Duodenal mucosa (tissue), 2 donors: ENCODE data around the gene ZBTB49.
A peak's percentile ranks its signal among the peaks of the same experiment; 100 is the strongest.
"Not testable (repeated sequence)": the region's sequence is repeated elsewhere in the genome, so short reads cannot be mapped to it uniquely, and the experiment has no call there.

ENCODE experiments used
- H3K27ac ChIP-seq: one replicate; pipeline ENCODE4 v1.7.0; 2013; ENCODE audit warnings: low read depth, low read length
- H3K27me3 ChIP-seq, 2 donors: one replicate each; pipeline ENCODE4 v1.7.0; 2013; ENCODE audit warnings: low read length in 2 of 2, control low read depth in 1 of 2; ENCODE audit not compliant: insufficient read depth in 2 of 2, control insufficient read depth in 1 of 2
- H3K36me3 ChIP-seq, 2 donors: one replicate each; pipeline ENCODE4 v1.7.0; 2013; ENCODE audit warnings: low read length in 2 of 2, control low read depth in 1 of 2; ENCODE audit not compliant: insufficient read depth in 2 of 2, control insufficient read depth in 1 of 2
- H3K4me1 ChIP-seq, 2 donors: one replicate each; pipeline ENCODE4 v1.7.0; 2013; ENCODE audit warnings: low read length in 2 of 2, control low read depth in 1 of 2; ENCODE audit not compliant: insufficient read depth in 2 of 2, control insufficient read depth in 1 of 2
- H3K4me3 ChIP-seq, 2 donors: one replicate each; pipeline ENCODE4 v1.7.0; 2013; ENCODE audit warnings: low read length in 2 of 2, low read depth in 1 of 2
- H3K9ac ChIP-seq, 2 donors: one replicate each; pipeline ENCODE4 v1.7.0; 2013; ENCODE audit warnings: low read length in 2 of 2, low read depth in 1 of 2
- H3K9me3 ChIP-seq, 2 donors: one replicate each; pipeline ENCODE4 v1.7.0; 2013; ENCODE audit warnings: low read length in 2 of 2, control low read depth in 1 of 2; ENCODE audit not compliant: control insufficient read depth in 1 of 2

ZBTB49 gene

DNA sequence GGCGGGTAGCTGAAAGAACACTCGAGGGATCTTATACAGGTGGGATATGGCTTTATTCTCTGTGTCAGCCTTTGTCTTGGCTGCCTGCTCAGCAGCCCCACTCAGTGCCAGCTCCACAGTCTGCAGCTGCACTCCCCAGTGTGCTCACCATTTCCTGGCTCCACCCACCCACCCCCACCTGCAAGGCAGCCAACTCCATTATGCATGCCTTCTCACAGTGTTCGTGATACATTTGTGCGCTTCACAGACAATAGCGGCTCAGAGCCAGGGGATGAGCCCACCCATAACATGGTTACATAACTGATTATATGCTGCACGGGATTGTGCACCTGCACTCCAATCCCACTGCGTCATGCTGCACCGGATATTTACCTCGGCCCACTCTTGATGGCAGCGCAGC is 33.3 kb upstream of the ZBTB49 start:
- Histone ChIP-seq H3K27ac (no peak overlapping the region), H3K27me3 (no peaks in the 10 kb centered on the region), H3K36me3 (no peaks in the 10 kb centered on the region), H3K4me1 (peaks cover 0 to 4% of the 10 kb centered on the region in 2 donors), H3K4me3 (no peak overlapping the region), H3K9ac (no peak overlapping the region), H3K9me3 (no peaks in the 10 kb centered on the region)

DNA sequence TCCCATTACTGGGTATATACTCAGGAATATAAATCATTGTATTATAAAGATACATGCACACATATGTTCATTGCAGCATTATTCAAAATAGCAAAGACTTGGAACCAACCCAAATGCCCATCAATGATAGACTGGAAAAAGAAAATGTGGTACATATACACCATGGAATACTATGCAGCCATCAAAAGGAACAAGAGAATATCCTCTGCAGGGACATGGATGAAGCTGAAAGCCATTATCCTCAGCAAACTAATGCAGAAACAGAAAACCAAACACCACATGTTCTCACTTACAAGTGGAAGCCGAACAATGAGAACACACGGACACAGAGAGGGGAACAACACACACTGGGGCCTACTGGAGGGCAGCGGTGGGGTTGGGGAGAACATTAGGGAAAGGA is 32.3 kb upstream of the ZBTB49 start:
- not testable (repeated sequence) for H3K9ac ChIP-seq, H3K4me3 ChIP-seq, H3K27me3 ChIP-seq, H3K9me3 ChIP-seq, H3K36me3 ChIP-seq, H3K4me1 ChIP-seq, H3K27ac ChIP-seq

GRCh38 chr4:4259484-4260100 is 30.5 kb upstream of the ZBTB49 start:
- peaks cover 0 to 4% of the 10 kb centered on the region in 2 donors for H3K4me1 ChIP-seq
- no peak overlapping the region for H3K9ac ChIP-seq
- no peaks in the 10 kb centered on the region for H3K36me3 ChIP-seq
- no peaks in the 10 kb centered on the region for H3K9me3 ChIP-seq
- H3K4me3 ChIP-seq: no peak overlapping the region
- H3K27me3 ChIP-seq: no peaks in the 10 kb centered on the region
- H3K27ac ChIP-seq: no peak overlapping the region

GRCh38 chr4:4260185-4260751 is 29.8 kb upstream of the ZBTB49 start:
- Histone ChIP-seq H3K36me3 (no peaks in the 10 kb centered on the region), H3K4me3 (no peak overlapping the region), H3K27ac (no peak overlapping the region), H3K4me1 (peaks cover 0 to 4% of the 10 kb centered on the region in 2 donors), H3K9me3 (no peaks in the 10 kb centered on the region), H3K9ac (no peak overlapping the region), H3K27me3 (no peaks in the 10 kb centered on the region)

DNA sequence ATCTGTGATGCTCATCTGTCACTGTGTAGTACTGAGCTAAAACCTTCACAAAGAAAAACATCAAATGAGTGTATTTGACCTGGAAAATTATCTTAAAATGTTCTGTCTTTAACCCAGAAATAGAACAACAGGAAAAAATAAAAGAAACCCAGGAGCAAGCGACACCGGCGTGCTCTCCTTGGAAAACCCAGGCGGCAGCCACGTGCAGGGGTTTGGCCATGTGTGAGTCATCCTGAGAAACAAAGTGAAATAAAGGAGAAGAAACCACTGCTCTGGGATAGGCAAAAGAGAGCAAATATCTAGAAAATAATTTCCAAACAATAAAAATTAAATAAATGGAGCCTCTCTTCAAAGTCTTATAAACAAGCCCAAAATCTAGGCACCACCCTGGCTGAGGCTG is 22.1 kb upstream of the ZBTB49 start:
- no peak overlapping the region for H3K27ac ChIP-seq

GRCh38 chr4:4268776-4269175 is 21.3 kb upstream of the ZBTB49 start:
- no peak overlapping the region for H3K27ac ChIP-seq
- no peaks in the 10 kb centered on the region for H3K27me3 ChIP-seq
- H3K4me1 ChIP-seq: no peaks in the 10 kb centered on the region
- H3K9me3 ChIP-seq: no peaks in the 10 kb centered on the region
- H3K4me3 ChIP-seq: no peak overlapping the region
- peaks cover 14 to 47% of the 10 kb centered on the region in 2 donors for H3K36me3 ChIP-seq
- H3K9ac ChIP-seq: no peak overlapping the region

More for the DNA sequence above, 22.1 kb upstream of the ZBTB49 start:
- no peak overlapping the region for H3K4me3 ChIP-seq
- no peak overlapping the region for H3K9ac ChIP-seq
- H3K36me3 ChIP-seq: peaks cover 12 to 40% of the 10 kb centered on the region in 2 donors
- H3K9me3 ChIP-seq: no peaks in the 10 kb centered on the region
- H3K4me1 ChIP-seq: no peaks in the 10 kb centered on the region
- H3K27me3 ChIP-seq: no peaks in the 10 kb centered on the region

GRCh38 chr4:4269331-4269731 is 20.7 kb upstream of the ZBTB49 start:
- no peak overlapping the region for H3K4me3 ChIP-seq
- no peaks in the 10 kb centered on the region for H3K27me3 ChIP-seq
- no peaks in the 10 kb centered on the region for H3K9me3 ChIP-seq
- peak overlapping the region; percentile 13 for H3K27ac ChIP-seq
- peaks cover 15 to 52% of the 10 kb centered on the region in 2 donors for H3K36me3 ChIP-seq
- H3K9ac ChIP-seq: no peak overlapping the region
- H3K4me1 ChIP-seq: no peaks in the 10 kb centered on the region

DNA sequence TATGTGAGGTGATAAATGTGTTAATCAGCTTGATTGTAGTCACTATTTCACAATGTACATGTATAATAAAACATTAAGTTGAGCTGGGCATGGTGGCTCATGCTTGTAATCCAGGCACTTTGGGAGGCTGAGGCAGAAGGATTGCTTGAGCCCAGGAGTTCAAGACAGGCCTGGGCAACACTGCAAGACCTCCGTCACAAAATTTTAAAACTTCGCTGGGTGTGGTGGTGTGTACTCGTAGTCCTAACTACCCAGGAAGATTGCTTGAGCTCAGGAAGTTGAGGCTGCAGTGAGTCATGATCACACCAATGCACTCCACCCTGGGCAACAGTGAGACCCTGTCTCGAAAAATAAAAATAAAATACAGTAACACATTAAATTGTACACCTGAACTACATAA is 20.2 kb upstream of the ZBTB49 start:
- H3K9me3 ChIP-seq: no peaks in the 10 kb centered on the region
- H3K36me3 ChIP-seq: peaks cover 17 to 57% of the 10 kb centered on the region in 2 donors
- no peak overlapping the region for H3K4me3 ChIP-seq
- H3K9ac ChIP-seq: no peak overlapping the region
- H3K27me3 ChIP-seq: no peaks in the 10 kb centered on the region
- peak overlapping the region; percentile 13 for H3K27ac ChIP-seq
- no peaks in the 10 kb centered on the region for H3K4me1 ChIP-seq

GRCh38 chr4:4270529-4270928 is 19.5 kb upstream of the ZBTB49 start:
- Histone ChIP-seq H3K36me3 (peaks cover 17 to 63% of the 10 kb centered on the region in 2 donors), H3K4me1 (no peaks in the 10 kb centered on the region), H3K27me3 (no peaks in the 10 kb centered on the region), H3K27ac (no peak overlapping the region), H3K4me3 (no peak overlapping the region), H3K9ac (no peak overlapping the region), H3K9me3 (no peaks in the 10 kb centered on the region)

- H3K36me3 ChIP-seq: peaks cover 17 to 67% of the 10 kb centered on the region in 2 donors
- no peaks in the 10 kb centered on the region for H3K4me1 ChIP-seq
- no peak overlapping the region for H3K27ac ChIP-seq
- H3K9ac ChIP-seq: no peak overlapping the region
- H3K4me3 ChIP-seq: no peak overlapping the region
- H3K9me3 ChIP-seq: no peaks in the 10 kb centered on the region
- no peaks in the 10 kb centered on the region for H3K27me3 ChIP-seq
These were observed 18.1 kb upstream of the ZBTB49 start for GRCh38 chr4:4271912-4272311.
